Keratinocyte (primary cell): Measurements from ENCODE around the gene DCHS2. TPM values are rescaled to one million over a fixed set of nuclear protein-coding genes. Genes with fewer than 3 reads are reported as not detected.

Source experiments
- DNase-seq: peaks from one replicate; pipeline ENCODE4 v3.0.0-alpha.2; 2011; ENCODE audit warnings: low read depth, missing footprints, low spot score
- FAIRE-seq: peaks from 2 replicates; lab custom pipeline; 2011; peaks lifted over from hg19 to GRCh38; lab: Jason Lieb, UNC
- H2AFZ ChIP-seq: 2 replicates; pipeline ENCODE4 v1.6.0; 2012; ENCODE audit warnings: low read length, control low read depth, inconsistent platforms; ENCODE audit not compliant: control insufficient read depth
- H3K27ac ChIP-seq: 2 replicates; pipeline ENCODE4 v1.5.1; 2011; ENCODE audit warnings: low read length; ENCODE audit not compliant: control insufficient read depth, insufficient read depth
- H3K27me3 ChIP-seq: 3 replicates; pipeline ENCODE4 v1.6.0; 2011; ENCODE audit warnings: low read length; ENCODE audit not compliant: control insufficient read depth, insufficient read depth; ENCODE audit errors: extremely low read depth
- H3K36me3 ChIP-seq, 2 experiments: 2 replicates in 1 of 2; 3 replicates in 1 of 2; pipeline ENCODE4 v1.5.1; 2011; ENCODE audit warnings: low read length in 2 of 2, mild to moderate bottlenecking in 1 of 2; ENCODE audit not compliant: control insufficient read depth in 2 of 2, insufficient read depth in 2 of 2; ENCODE audit errors: extremely low read depth in 1 of 2
- H3K4me1 ChIP-seq: 3 replicates; pipeline ENCODE4 v1.5.1; 2011; ENCODE audit warnings: low read length; ENCODE audit not compliant: control insufficient read depth, insufficient read depth; ENCODE audit errors: extremely low read depth
- H3K4me2 ChIP-seq: 3 replicates; pipeline ENCODE4 v1.6.0; 2011; ENCODE audit warnings: low read depth, low read length; ENCODE audit not compliant: control insufficient read depth, insufficient read depth; ENCODE audit errors: extremely low read depth
- H3K4me3 ChIP-seq, 3 experiments: fragments of 200-600 bp in 1 of 3; sonication (generic) in 1 of 3; 2 replicates in 2 of 3; 3 replicates in 1 of 3; pipeline ENCODE4 v1.5.1; 2011 to 2016; ENCODE audit warnings: low read length in 3 of 3, mild to moderate bottlenecking in 3 of 3, control low read depth in 2 of 3, inconsistent platforms in 1 of 3, low read depth in 1 of 3, mixed read lengths in 1 of 3, mixed run types in 1 of 3, moderate library complexity in 1 of 3; ENCODE audit not compliant: control insufficient read depth in 2 of 3, insufficient read depth in 2 of 3; ENCODE audit errors: extremely low read depth in 1 of 3
- H3K79me2 ChIP-seq: 2 replicates; pipeline ENCODE4 v1.6.0; 2012; ENCODE audit warnings: low read length; ENCODE audit not compliant: control insufficient read depth, insufficient read depth
- H3K9ac ChIP-seq: 3 replicates; pipeline ENCODE4 v1.6.0; 2011; ENCODE audit warnings: low read length; ENCODE audit not compliant: control insufficient read depth, insufficient read depth; ENCODE audit errors: extremely low read depth
- H3K9me1 ChIP-seq: 3 replicates; pipeline ENCODE4 v1.6.0; 2011; ENCODE audit warnings: low read length; ENCODE audit not compliant: control insufficient read depth, insufficient read depth; ENCODE audit errors: extremely low read depth
- H3K9me3 ChIP-seq: 2 replicates; pipeline ENCODE4 v1.5.1; 2012; ENCODE audit warnings: low read depth, low read length; ENCODE audit not compliant: control insufficient read depth
- H4K20me1 ChIP-seq: 3 replicates; pipeline ENCODE4 v1.6.0; 2011; ENCODE audit warnings: low read length; ENCODE audit not compliant: control insufficient read depth, insufficient read depth; ENCODE audit errors: extremely low read depth
- CTCF ChIP-seq, 3 experiments: IDR thresholded peaks in 1 of 3; conservative IDR thresholded peaks in 1 of 3; optimal IDR thresholded peaks in 1 of 3; 2 replicates in 2 of 3; 3 replicates in 1 of 3; pipeline versions ENCODE3 to v1.5.1; 2011; ENCODE audit warnings: low read length in 3 of 3, mild to moderate bottlenecking in 3 of 3, moderate library complexity in 2 of 3, control low read depth in 1 of 3, inconsistent platforms in 1 of 3; ENCODE audit not compliant: insufficient read depth in 2 of 3; ENCODE audit errors: extremely low read depth in 1 of 3
- EZH2 ChIP-seq: IDR thresholded peaks from one replicate; pipeline ENCODE4 v1.6.1; 2012; ENCODE audit warnings: inconsistent platforms, mild to moderate bottlenecking, low read length, moderate library complexity
- dilution Hi-C: fragments of 300-500 bp; cut with MboI; formaldehyde crosslinking; loops from one replicate; pipeline ENCODE4 v1.7.0; 2020; ENCODE audit warnings: low sequenced_read_pairs; ENCODE audit not compliant: extremely low pct_ligation_motif_present
- polyA plus RNA-seq, 5 experiments: library from polyadenylated mRNA; depleted of rRNA in 3 of 5; stranded (reverse) in 3 of 5; stranded (forward) in 1 of 5; unstranded in 1 of 5; fragments of >200 nt; gene quantifications; 1 replicate in 1 of 5; 2 replicates in 3 of 5; 3 replicates in 1 of 5; pipeline versions ENCODE4 v1.2.1 to v1.2.3, GENCODE V29; 2011 to 2012; ENCODE audit warnings: missing spikeins in 2 of 5, low read depth in 1 of 5, low replicate concordance in 1 of 5

DCHS2 gene
- polyA plus RNA-seq, 1 donor (not counting 4 experiments of a cell fraction or from before 2014, with no cell fraction given), result 0.01 TPM

GRCh38 chr4:154516318-154517029 lies 24.9 kb upstream of the DCHS2 start:
- H3K27ac ChIP-seq, result no peak overlapping the region
- H3K4me2 ChIP-seq, result no peak overlapping the region
- dilution Hi-C loops, result no loop called here
- H3K9me3 ChIP-seq, result no peaks in the 10 kb centered on the region
- FAIRE-seq (no peak), DNase-seq (no peak)
- H3K4me1 ChIP-seq, result peaks cover 5% of the 10 kb centered on the region
- no peaks in the 10 kb centered on the region for H4K20me1 ChIP-seq
- H3K36me3 ChIP-seq, result no peaks in the 10 kb centered on the region
- H3K27me3 ChIP-seq, result no peaks in the 10 kb centered on the region
- H2AFZ ChIP-seq, result no peak overlapping the region
- no peak for TF ChIP-seq EZH2
- no peak for TF ChIP-seq CTCF (optimal IDR thresholded peaks at IDR 0.05 in 1 of 3, IDR thresholded peaks at IDR 0.05 in 1 of 3, conservative IDR thresholded peaks at IDR 0.05 in 1 of 3; ENCODE audit: extremely low read depth in 1 of 3, insufficient read depth in 2 of 3, low read length in 3 of 3)
- H3K9ac ChIP-seq, result no peak overlapping the region
- no peaks in the 10 kb centered on the region for H3K79me2 ChIP-seq
- no peaks in the 10 kb centered on the region for H3K9me1 ChIP-seq
- no peak overlapping the region for H3K4me3 ChIP-seq

- Histone ChIP-seq H3K27ac (no peak overlapping the region), H4K20me1 (no peaks in the 10 kb centered on the region), H3K36me3 (no peaks in the 10 kb centered on the region), H3K9me1 (no peaks in the 10 kb centered on the region), H3K9ac (no peak overlapping the region), H2AFZ (no peak overlapping the region), H3K4me3 (no peak overlapping the region), H3K9me3 (no peaks in the 10 kb centered on the region), H3K79me2 (no peaks in the 10 kb centered on the region), H3K4me2 (no peak overlapping the region), H3K27me3 (no peaks in the 10 kb centered on the region), H3K4me1 (peaks cover 13% of the 10 kb centered on the region)
- no peak for TF ChIP-seq CTCF (optimal IDR thresholded peaks at IDR 0.05 in 1 of 3, IDR thresholded peaks at IDR 0.05 in 1 of 3, conservative IDR thresholded peaks at IDR 0.05 in 1 of 3; ENCODE audit: extremely low read depth in 1 of 3, insufficient read depth in 2 of 3, low read length in 3 of 3)
- TF ChIP-seq EZH2, result no peak
- DNase-seq, result no peak
- no peak for FAIRE-seq
- dilution Hi-C loops, result no loop called here
These were observed 20.4 kb upstream of the DCHS2 start for GRCh38 chr4:154511981-154512380.
